ENCODE results near the gene COL1A2. TPM values are rescaled to one million over a fixed set of nuclear protein-coding genes. Genes with fewer than 3 reads are reported as not detected.

Gene COL1A2
- polyA plus RNA-seq, 1 donor from 2014 or later: 2.5 TPM

DNA sequence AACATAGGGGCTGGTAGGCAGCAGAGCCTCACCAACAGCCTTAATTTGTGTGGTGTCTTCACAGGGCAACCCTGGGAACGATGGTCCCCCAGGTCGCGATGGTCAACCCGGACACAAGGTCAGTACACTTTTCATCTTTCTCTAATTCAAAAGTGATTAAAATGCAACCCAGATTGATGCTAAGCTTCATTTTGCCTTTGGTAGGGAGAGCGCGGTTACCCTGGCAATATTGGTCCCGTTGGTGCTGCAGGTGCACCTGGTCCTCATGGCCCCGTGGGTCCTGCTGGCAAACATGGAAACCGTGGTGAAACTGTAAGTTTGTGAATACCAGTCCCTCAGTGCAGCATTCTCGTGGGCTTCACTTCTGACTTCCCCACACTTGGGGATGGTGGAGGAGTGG is 30.9 kb downstream of the COL1A2 start:
- no peak overlapping the region for H2AFZ ChIP-seq (ENCODE audit: low read depth, low read length)
- no peaks in the 10 kb centered on the region for H3K9me2 ChIP-seq (ENCODE audit: insufficient read depth, low read length)
- peak overlapping the region; percentile 98 for H3K27ac ChIP-seq (ENCODE audit: low read length)
- H3K4me2 ChIP-seq (ENCODE audit: low read length): no peak overlapping the region
- H3K9me3 ChIP-seq (ENCODE audit: low read length): no peaks in the 10 kb centered on the region
- H3K9ac ChIP-seq (ENCODE audit: low read length): peak overlapping the region; percentile 60
- H3K79me2 ChIP-seq (replicated peaks; ENCODE audit: insufficient read depth, low read length): no peaks in the 10 kb centered on the region
- H3K36me3 ChIP-seq (ENCODE audit: insufficient read depth, low read length): no peaks in the 10 kb centered on the region
- no peaks in the 10 kb centered on the region for H4K20me1 ChIP-seq (ENCODE audit: insufficient read depth)
- TF ChIP-seq EZH2 (IDR thresholded peaks at IDR 0.05; ENCODE audit: borderline replicate concordance, insufficient read depth, low read length, poor library complexity, severe bottlenecking): no peak
- TF ChIP-seq, protein P1, sequence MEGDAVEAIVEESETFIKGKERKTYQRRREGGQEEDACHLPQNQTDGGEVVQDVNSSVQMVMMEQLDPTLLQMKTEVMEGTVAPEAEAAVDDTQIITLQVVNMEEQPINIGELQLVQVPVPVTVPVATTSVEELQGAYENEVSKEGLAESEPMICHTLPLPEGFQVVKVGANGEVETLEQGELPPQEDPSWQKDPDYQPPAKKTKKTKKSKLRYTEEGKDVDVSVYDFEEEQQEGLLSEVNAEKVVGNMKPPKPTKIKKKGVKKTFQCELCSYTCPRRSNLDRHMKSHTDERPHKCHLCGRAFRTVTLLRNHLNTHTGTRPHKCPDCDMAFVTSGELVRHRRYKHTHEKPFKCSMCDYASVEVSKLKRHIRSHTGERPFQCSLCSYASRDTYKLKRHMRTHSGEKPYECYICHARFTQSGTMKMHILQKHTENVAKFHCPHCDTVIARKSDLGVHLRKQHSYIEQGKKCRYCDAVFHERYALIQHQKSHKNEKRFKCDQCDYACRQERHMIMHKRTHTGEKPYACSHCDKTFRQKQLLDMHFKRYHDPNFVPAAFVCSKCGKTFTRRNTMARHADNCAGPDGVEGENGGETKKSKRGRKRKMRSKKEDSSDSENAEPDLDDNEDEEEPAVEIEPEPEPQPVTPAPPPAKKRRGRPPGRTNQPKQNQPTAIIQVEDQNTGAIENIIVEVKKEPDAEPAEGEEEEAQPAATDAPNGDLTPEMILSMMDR (IDR thresholded peaks at IDR 0.05; ENCODE audit: poor library complexity, severe bottlenecking): no peak
- no peak for TF ChIP-seq EP300 (conservative IDR thresholded peaks at IDR 0.05; ENCODE audit: poor library complexity, severe bottlenecking)
- TF ChIP-seq, protein P2, sequence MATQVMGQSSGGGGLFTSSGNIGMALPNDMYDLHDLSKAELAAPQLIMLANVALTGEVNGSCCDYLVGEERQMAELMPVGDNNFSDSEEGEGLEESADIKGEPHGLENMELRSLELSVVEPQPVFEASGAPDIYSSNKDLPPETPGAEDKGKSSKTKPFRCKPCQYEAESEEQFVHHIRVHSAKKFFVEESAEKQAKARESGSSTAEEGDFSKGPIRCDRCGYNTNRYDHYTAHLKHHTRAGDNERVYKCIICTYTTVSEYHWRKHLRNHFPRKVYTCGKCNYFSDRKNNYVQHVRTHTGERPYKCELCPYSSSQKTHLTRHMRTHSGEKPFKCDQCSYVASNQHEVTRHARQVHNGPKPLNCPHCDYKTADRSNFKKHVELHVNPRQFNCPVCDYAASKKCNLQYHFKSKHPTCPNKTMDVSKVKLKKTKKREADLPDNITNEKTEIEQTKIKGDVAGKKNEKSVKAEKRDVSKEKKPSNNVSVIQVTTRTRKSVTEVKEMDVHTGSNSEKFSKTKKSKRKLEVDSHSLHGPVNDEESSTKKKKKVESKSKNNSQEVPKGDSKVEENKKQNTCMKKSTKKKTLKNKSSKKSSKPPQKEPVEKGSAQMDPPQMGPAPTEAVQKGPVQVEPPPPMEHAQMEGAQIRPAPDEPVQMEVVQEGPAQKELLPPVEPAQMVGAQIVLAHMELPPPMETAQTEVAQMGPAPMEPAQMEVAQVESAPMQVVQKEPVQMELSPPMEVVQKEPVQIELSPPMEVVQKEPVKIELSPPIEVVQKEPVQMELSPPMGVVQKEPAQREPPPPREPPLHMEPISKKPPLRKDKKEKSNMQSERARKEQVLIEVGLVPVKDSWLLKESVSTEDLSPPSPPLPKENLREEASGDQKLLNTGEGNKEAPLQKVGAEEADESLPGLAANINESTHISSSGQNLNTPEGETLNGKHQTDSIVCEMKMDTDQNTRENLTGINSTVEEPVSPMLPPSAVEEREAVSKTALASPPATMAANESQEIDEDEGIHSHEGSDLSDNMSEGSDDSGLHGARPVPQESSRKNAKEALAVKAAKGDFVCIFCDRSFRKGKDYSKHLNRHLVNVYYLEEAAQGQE (IDR thresholded peaks at IDR 0.05; ENCODE audit: borderline replicate concordance): no peak
- no peak for TF ChIP-seq TAF1 (IDR thresholded peaks at IDR 0.05; ENCODE audit: low read depth)
- TF ChIP-seq MXI1 (conservative IDR thresholded peaks at IDR 0.05; ENCODE audit: poor library complexity, severe bottlenecking): no peak
- no peak for TF ChIP-seq RAD21 (conservative IDR thresholded peaks at IDR 0.05)
- no peak for TF ChIP-seq POLR2AphosphoS5 (IDR thresholded peaks at IDR 0.05)
- TF ChIP-seq SMC3 (conservative IDR thresholded peaks at IDR 0.05; ENCODE audit: poor library complexity): no peak
- no peak overlapping the region for H3K4me3 ChIP-seq (ENCODE audit: low read length)
- peaks cover 9% of the 10 kb centered on the region for H3F3A ChIP-seq (ENCODE audit: insufficient read depth, low read length, poor library complexity, severe bottlenecking)
- H3K27me3 ChIP-seq (ENCODE audit: insufficient read depth, low read depth, low read length): no peaks in the 10 kb centered on the region

DNA sequence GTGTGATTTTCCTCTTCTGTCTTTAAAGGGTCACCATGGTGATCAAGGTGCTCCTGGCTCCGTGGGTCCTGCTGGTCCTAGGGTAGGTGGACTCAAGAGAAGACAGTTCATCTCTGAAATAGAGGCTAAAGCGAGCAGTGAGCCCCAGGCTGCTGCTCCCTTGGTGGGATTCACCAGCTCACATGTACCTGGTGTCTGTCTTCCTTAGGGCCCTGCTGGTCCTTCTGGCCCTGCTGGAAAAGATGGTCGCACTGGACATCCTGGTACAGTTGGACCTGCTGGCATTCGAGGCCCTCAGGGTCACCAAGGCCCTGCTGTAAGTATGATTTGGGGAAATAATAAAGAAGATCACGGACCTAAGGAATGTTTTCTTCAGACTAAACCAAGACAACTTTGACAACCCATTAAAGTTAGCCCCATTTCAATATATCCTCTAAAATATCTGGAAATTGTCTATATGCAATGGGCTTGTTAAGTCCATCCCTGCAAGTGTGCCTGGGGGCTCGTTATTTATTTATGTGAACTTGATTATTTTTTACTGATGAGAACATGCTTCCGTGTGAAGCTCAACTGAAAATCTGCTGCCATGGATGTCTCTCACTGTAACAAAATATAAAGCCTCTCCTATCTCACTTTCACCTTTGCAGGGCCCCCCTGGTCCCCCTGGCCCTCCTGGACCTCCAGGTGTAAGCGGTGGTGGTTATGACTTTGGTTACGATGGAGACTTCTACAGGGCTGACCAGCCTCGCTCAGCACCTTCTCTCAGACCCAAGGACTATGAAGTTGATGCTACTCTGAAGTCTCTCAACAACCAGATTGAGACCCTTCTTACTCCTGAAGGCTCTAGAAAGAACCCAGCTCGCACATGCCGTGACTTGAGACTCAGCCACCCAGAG is 32.5 kb downstream of the COL1A2 start:
- peaks cover 9% of the 10 kb centered on the region for H3F3A ChIP-seq (ENCODE audit: insufficient read depth, low read length, poor library complexity, severe bottlenecking)
- H3K36me3 ChIP-seq (ENCODE audit: insufficient read depth, low read length): no peaks in the 10 kb centered on the region
- H3K79me2 ChIP-seq (replicated peaks; ENCODE audit: insufficient read depth, low read length): no peaks in the 10 kb centered on the region
- no peak overlapping the region for H3K9ac ChIP-seq (ENCODE audit: low read length)
- TF ChIP-seq, protein P1 (IDR thresholded peaks at IDR 0.05; ENCODE audit: poor library complexity, severe bottlenecking): no peak
- TF ChIP-seq POLR2AphosphoS5 (IDR thresholded peaks at IDR 0.05) (no peak), RAD21 (conservative IDR thresholded peaks at IDR 0.05) (no peak), MXI1 (conservative IDR thresholded peaks at IDR 0.05; ENCODE audit: poor library complexity, severe bottlenecking) (no peak), EP300 (conservative IDR thresholded peaks at IDR 0.05; ENCODE audit: poor library complexity, severe bottlenecking) (no peak), TAF1 (IDR thresholded peaks at IDR 0.05; ENCODE audit: low read depth) (no peak), EZH2 (IDR thresholded peaks at IDR 0.05; ENCODE audit: borderline replicate concordance, insufficient read depth, low read length, poor library complexity, severe bottlenecking) (no peak), SMC3 (conservative IDR thresholded peaks at IDR 0.05; ENCODE audit: poor library complexity) (no peak)
- TF ChIP-seq, protein P2 (IDR thresholded peaks at IDR 0.05; ENCODE audit: borderline replicate concordance): no peak
- H3K27me3 ChIP-seq (ENCODE audit: insufficient read depth, low read depth, low read length): no peaks in the 10 kb centered on the region
- no peaks in the 10 kb centered on the region for H4K20me1 ChIP-seq (ENCODE audit: insufficient read depth)
- peak overlapping the region; percentile 98 for H3K27ac ChIP-seq (ENCODE audit: low read length)
- H3K9me3 ChIP-seq (ENCODE audit: low read length): no peaks in the 10 kb centered on the region
- no peak overlapping the region for H3K4me2 ChIP-seq (ENCODE audit: low read length)
- no peak overlapping the region for H2AFZ ChIP-seq (ENCODE audit: low read depth, low read length)
- H3K4me3 ChIP-seq (ENCODE audit: low read length): no peak overlapping the region
- H3K9me2 ChIP-seq (ENCODE audit: insufficient read depth, low read length): no peaks in the 10 kb centered on the region
